SK-N-SH treated with all-trans-retinoic acid at 6 μM for 48 hours (cell line): ENCODE results near the gene CORO1C.

Experiments used
- ARNTL ChIP-seq: fragments of 450-650 bp; formaldehyde crosslinking; IDR thresholded peaks from 2 replicates; pipeline ENCODE4 v1.5.0; 2020; ENCODE audit warnings: low read depth, mild to moderate bottlenecking, moderate library complexity, borderline replicate concordance
- GLIS3 ChIP-seq: fragments of 250-450 bp; sonication (Bioruptor Pico); IDR thresholded peaks from 2 replicates; pipeline ENCODE4 v1.5.0; 2020; ENCODE audit warnings: mild to moderate bottlenecking, moderate library complexity
- OSR1 ChIP-seq: fragments of 250-450 bp; sonication (Bioruptor Pico); IDR thresholded peaks from 2 replicates; pipeline ENCODE4 v1.8.0; 2022; ENCODE audit warnings: moderate library complexity, mild to moderate bottlenecking, inconsistent platforms
- PATZ1 ChIP-seq: fragments of 250-450 bp; sonication (Bioruptor Pico); IDR thresholded peaks from 2 replicates; pipeline ENCODE4 v1.8.0; 2020; ENCODE audit warnings: mild to moderate bottlenecking, moderate library complexity, borderline replicate concordance
- PPARA ChIP-seq: fragments of 250-450 bp; sonication (Bioruptor Pico); IDR thresholded peaks from 2 replicates; pipeline ENCODE4 v1.5.0; 2020; ENCODE audit warnings: mild to moderate bottlenecking, borderline replicate concordance
- SNAI2 ChIP-seq: fragments of 250-450 bp; sonication (Bioruptor Pico); IDR thresholded peaks from 2 replicates; pipeline ENCODE4 v1.5.0; 2020; ENCODE audit warnings: mild to moderate bottlenecking, moderate library complexity
- TOX ChIP-seq: fragments of 250-450 bp; sonication (Bioruptor Pico); IDR thresholded peaks from 2 replicates; pipeline ENCODE4 v1.8.0; 2021; ENCODE audit warnings: mild to moderate bottlenecking, moderate library complexity, borderline replicate concordance
- TF ChIP-seq, protein P1 (sequence below): fragments of 250-450 bp; sonication (Bioruptor Pico); IDR thresholded peaks from 2 replicates; pipeline ENCODE4 v1.8.0; 2021; ENCODE audit warnings: low read depth, mild to moderate bottlenecking, moderate library complexity, borderline replicate concordance
- TF ChIP-seq, protein P2 (sequence below): fragments of 250-450 bp; sonication (Bioruptor Pico); IDR thresholded peaks from 2 replicates; pipeline ENCODE4 v1.5.1; 2020; ENCODE audit warnings: low read depth, mild to moderate bottlenecking, moderate library complexity
- TF ChIP-seq, protein P3 (sequence below): fragments of 250-450 bp; sonication (Bioruptor Pico); IDR thresholded peaks from 2 replicates; pipeline ENCODE4 v1.5.0; 2020; ENCODE audit warnings: mild to moderate bottlenecking, moderate library complexity

DNA sequence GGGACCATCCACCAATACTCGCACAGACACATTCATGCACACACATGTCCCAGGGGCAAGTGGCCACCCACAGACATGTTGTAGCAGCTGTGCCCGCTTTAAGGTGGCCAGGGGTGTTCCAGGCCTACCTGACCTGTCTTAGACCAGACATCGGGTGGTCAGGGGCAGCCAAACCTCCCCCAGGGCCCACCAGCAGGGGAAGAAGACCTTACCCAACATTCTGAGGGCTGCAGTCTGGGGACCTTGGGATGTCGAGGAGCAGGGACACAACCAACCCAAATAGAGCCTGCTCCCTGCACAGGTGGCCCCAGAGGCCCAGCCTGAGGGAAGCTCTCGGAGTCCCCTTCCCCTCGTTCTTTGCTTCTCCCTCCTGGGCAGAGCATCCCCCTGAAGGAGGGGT, 131.8 kb downstream of the CORO1C start:
- TF ChIP-seq, protein P1, sequence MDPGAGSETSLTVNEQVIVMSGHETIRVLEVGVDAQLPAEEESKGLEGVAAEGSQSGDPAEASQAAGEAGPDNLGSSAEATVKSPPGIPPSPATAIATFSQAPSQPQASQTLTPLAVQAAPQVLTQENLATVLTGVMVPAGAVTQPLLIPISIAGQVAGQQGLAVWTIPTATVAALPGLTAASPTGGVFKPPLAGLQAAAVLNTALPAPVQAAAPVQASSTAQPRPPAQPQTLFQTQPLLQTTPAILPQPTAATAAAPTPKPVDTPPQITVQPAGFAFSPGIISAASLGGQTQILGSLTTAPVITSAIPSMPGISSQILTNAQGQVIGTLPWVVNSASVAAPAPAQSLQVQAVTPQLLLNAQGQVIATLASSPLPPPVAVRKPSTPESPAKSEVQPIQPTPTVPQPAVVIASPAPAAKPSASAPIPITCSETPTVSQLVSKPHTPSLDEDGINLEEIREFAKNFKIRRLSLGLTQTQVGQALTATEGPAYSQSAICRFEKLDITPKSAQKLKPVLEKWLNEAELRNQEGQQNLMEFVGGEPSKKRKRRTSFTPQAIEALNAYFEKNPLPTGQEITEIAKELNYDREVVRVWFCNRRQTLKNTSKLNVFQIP = no peak
- TF ChIP-seq, protein P2, sequence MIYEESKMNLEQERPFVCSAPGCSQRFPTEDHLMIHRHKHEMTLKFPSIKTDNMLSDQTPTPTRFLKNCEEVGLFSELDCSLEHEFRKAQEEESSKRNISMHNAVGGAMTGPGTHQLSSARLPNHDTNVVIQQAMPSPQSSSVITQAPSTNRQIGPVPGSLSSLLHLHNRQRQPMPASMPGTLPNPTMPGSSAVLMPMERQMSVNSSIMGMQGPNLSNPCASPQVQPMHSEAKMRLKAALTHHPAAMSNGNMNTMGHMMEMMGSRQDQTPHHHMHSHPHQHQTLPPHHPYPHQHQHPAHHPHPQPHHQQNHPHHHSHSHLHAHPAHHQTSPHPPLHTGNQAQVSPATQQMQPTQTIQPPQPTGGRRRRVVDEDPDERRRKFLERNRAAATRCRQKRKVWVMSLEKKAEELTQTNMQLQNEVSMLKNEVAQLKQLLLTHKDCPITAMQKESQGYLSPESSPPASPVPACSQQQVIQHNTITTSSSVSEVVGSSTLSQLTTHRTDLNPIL (CRISPR knock-in tag) = no peak
- TF ChIP-seq PATZ1 (CRISPR knock-in tag) = no peak
- TF ChIP-seq GLIS3 (CRISPR knock-in tag) = no peak
- TF ChIP-seq, protein P3, sequence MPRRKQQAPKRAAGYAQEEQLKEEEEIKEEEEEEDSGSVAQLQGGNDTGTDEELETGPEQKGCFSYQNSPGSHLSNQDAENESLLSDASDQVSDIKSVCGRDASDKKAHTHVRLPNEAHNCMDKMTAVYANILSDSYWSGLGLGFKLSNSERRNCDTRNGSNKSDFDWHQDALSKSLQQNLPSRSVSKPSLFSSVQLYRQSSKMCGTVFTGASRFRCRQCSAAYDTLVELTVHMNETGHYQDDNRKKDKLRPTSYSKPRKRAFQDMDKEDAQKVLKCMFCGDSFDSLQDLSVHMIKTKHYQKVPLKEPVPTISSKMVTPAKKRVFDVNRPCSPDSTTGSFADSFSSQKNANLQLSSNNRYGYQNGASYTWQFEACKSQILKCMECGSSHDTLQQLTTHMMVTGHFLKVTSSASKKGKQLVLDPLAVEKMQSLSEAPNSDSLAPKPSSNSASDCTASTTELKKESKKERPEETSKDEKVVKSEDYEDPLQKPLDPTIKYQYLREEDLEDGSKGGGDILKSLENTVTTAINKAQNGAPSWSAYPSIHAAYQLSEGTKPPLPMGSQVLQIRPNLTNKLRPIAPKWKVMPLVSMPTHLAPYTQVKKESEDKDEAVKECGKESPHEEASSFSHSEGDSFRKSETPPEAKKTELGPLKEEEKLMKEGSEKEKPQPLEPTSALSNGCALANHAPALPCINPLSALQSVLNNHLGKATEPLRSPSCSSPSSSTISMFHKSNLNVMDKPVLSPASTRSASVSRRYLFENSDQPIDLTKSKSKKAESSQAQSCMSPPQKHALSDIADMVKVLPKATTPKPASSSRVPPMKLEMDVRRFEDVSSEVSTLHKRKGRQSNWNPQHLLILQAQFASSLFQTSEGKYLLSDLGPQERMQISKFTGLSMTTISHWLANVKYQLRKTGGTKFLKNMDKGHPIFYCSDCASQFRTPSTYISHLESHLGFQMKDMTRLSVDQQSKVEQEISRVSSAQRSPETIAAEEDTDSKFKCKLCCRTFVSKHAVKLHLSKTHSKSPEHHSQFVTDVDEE (CRISPR knock-in tag) = no peak
- no peak for TF ChIP-seq OSR1 (CRISPR knock-in tag)
- no peak for TF ChIP-seq TOX
- TF ChIP-seq PPARA (CRISPR knock-in tag) = no peak
- TF ChIP-seq ARNTL (CRISPR knock-in tag) = no peak
- no peak for TF ChIP-seq SNAI2 (CRISPR knock-in tag)
